Spleen (tissue), 7 donors: ENCODE data around the gene TNFSF12.
A peak's percentile ranks its signal among the peaks of the same experiment; 100 is the strongest.

Experiments
- CTCF ChIP-seq, 11 experiments: fragments of 200-600 bp in 7 of 11; fragments of 450-650 bp in 4 of 11; sonication (generic) in 4 of 11; IDR thresholded peaks in 8 of 11; conservative IDR thresholded peaks in 3 of 11; 1 replicate in 7 of 11; 2 replicates in 4 of 11; pipeline versions ENCODE4 v1.4.0 to v1.8.0; 2016 to 2021; ENCODE audit warnings: antibody characterized with exemption in 11 of 11, inconsistent platforms in 4 of 11, mild to moderate bottlenecking in 1 of 11
- POLR2A ChIP-seq, 3 donors: fragments of 450-650 bp; IDR thresholded peaks; one replicate each; pipeline ENCODE4 v1.5.1; 2017; ENCODE audit warnings: antibody characterized with exemption in 3 of 3, mild to moderate bottlenecking in 1 of 3
- POLR2AphosphoS5 ChIP-seq, 3 donors: sonication (generic); formaldehyde crosslinking; IDR thresholded peaks; one replicate each; pipeline ENCODE4 v1.5.1; 2017; ENCODE audit warnings: antibody characterized with exemption in 3 of 3
- donor health status: DM: no; HTN: no; CAD: no; lungs with moderate emphysema.
- donor health status: DM: no; HTN: no; CAD: no.
- donor health status: DM: no; HTN: no; CAD: no.

GRCh38 chr17:7548585-7549400, at the start of gene TNFSF12:
- peak in 5 of 11 experiments; percentile 8 to 24 (median 18) for TF ChIP-seq CTCF (IDR thresholded peaks at IDR 0.05 in 8 of 11, conservative IDR thresholded peaks at IDR 0.05 in 3 of 11)
- peak in 1 of 3 donors; percentile 41 for TF ChIP-seq POLR2A (IDR thresholded peaks at IDR 0.05)
- TF ChIP-seq POLR2AphosphoS5 (IDR thresholded peaks at IDR 0.05): peak; percentile 83 to 90 (median 89)
